CD4-positive, alpha-beta T cell (primary cell): ENCODE data around the gene MSI2. TPM values are rescaled to one million over a fixed set of nuclear protein-coding genes. Genes with fewer than 3 reads are reported as not detected.

Experiments used
- ATAC-seq: fragments of 200-7000 bp; cut with Tn5 transposase; one replicate; pipeline ENCODE4 v1.10.0; 2022; ENCODE audit warnings: mild to moderate bottlenecking; ENCODE audit not compliant: poor library complexity
- CTCF ChIA-PET: fragments of 350-600 bp; sonication (Branson Sonifier 250); formaldehyde crosslinking; loops from one replicate; lab custom pipeline; 2021; ENCODE audit warnings: antibody characterized with exemption, inconsistent platforms; lab: Charles Lee
- POLR2A ChIA-PET: fragments of 350-600 bp; sonication (Branson Sonifier 250); formaldehyde crosslinking; loops from one replicate; lab custom pipeline; 2021; ENCODE audit warnings: antibody characterized with exemption, inconsistent platforms; lab: Charles Lee
- DNase-seq, 14 experiments: peaks; one replicate each; pipeline ENCODE4 v3.0.0-alpha.2; 2013 to 2020; ENCODE audit warnings: mixed read lengths in 2 of 14
- H3K27ac ChIP-seq, 2 donors: one replicate each; pipeline versions ENCODE4 v1.5.1 to v1.7.0; 2013; ENCODE audit warnings: low read length in 2 of 2, low read depth in 1 of 2, mild to moderate bottlenecking in 1 of 2
- H3K27me3 ChIP-seq, 2 experiments: 1 replicate in 1 of 2; 2 replicates in 1 of 2; pipeline versions ENCODE4 v1.6.1 to v1.7.0; 2013; ENCODE audit warnings: low read length in 2 of 2, control low read depth in 1 of 2, mild to moderate bottlenecking in 1 of 2, moderate library complexity in 1 of 2; ENCODE audit not compliant: insufficient read depth in 2 of 2, control insufficient read depth in 1 of 2
- H3K36me3 ChIP-seq: one replicate; pipeline ENCODE4 v1.6.1; 2013; ENCODE audit warnings: low read length, control low read depth; ENCODE audit not compliant: insufficient read depth
- H3K4me1 ChIP-seq: one replicate; pipeline ENCODE4 v1.6.1; 2013; ENCODE audit warnings: low read length, control low read depth; ENCODE audit not compliant: insufficient read depth
- H3K4me3 ChIP-seq: one replicate; pipeline ENCODE4 v1.5.1; 2013; ENCODE audit warnings: mild to moderate bottlenecking, low read length, moderate library complexity
- H3K9me3 ChIP-seq, 2 experiments: 1 replicate in 1 of 2; 2 replicates in 1 of 2; pipeline versions ENCODE4 v1.6.1 to v1.7.0; 2013; ENCODE audit warnings: low read length in 2 of 2, mild to moderate bottlenecking in 2 of 2, control low read depth in 1 of 2, moderate library complexity in 1 of 2; ENCODE audit not compliant: control insufficient read depth in 1 of 2, insufficient read depth in 1 of 2
- H3K27ac Mint-ChIP-seq: one replicate; pipeline ENCODE4 v1.8.0; 2020; ENCODE audit warnings: mixed read lengths
- H3K27me3 Mint-ChIP-seq: one replicate; pipeline ENCODE4 v1.8.0; 2021; ENCODE audit warnings: mixed read lengths
- H3K36me3 Mint-ChIP-seq: one replicate; pipeline ENCODE4 v1.8.0; 2021; ENCODE audit warnings: low read depth, mixed read lengths
- H3K4me1 Mint-ChIP-seq: one replicate; pipeline ENCODE4 v1.8.0; 2021; ENCODE audit warnings: low read depth, mixed read lengths
- H3K4me3 Mint-ChIP-seq: one replicate; pipeline ENCODE4 v1.8.0; 2020; ENCODE audit warnings: mild to moderate bottlenecking, mixed read lengths
- H3K9me3 Mint-ChIP-seq: one replicate; pipeline ENCODE4 v1.8.0; 2020; ENCODE audit warnings: mixed read lengths
- intact Hi-C, 2 experiments: fragments of 100-400 bp; cut with DNase I in 1 of 2; cut with micrococcal nuclease in 1 of 2; formaldehyde crosslinking; loops; one replicate each; pipeline versions ENCODE4 v1.15.1 to v1.9.0; 2023 to 2025; cut with DNase I, micrococcal nuclease
- total RNA-seq, 174 experiments: library from RNA in 2 of 174; stranded (reverse) in 2 of 174; gene quantifications; one replicate each; pipeline ENCODE4 v1.2.3 and lab custom pipeline; 2021 to 2026
- TF ChIP-seq, protein P1 (sequence below): fragments of 200-600 bp; IDR thresholded peaks from one replicate; pipeline ENCODE4 v1.8.0; 2022; ENCODE audit warnings: antibody characterized with exemption, mild to moderate bottlenecking

MSI2 gene
- total RNA-seq, 2 experiments from 2014 or later = 129 to 132 TPM

DNA sequence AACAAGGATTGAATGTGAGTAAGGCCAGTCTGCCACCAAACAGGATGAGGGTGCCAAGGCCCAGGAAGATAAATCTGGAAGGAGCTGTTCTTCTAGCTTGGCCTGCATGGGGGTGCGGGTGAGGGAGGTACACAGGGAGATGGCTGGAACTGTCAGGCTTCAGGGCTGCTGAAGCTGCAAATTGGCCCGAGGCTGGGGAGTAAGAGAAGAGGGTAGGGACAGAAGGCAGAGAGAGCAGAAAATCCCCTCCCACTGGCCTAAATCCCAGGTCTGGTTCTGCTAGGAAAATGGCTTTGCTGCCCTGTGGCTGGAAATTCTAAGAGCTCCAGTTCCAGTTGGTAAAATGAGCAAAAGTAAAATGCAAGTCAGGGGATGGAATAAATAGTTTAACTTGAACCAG lies 400.9 kb downstream of the MSI2 start:
- H3K36me3 Mint-ChIP-seq = peaks cover 43% of the 10 kb centered on the region
- no peak for DNase-seq
- Histone ChIP-seq H3K36me3 (peaks cover 21% of the 10 kb centered on the region), H3K4me3 (no peak overlapping the region), H3K9me3 (no peaks in the 10 kb centered on the region), H3K27me3 (no peaks in the 10 kb centered on the region), H3K27ac (no peak overlapping the region), H3K4me1 (peaks cover 6% of the 10 kb centered on the region)
- no peaks in the 10 kb centered on the region for H3K9me3 Mint-ChIP-seq
- no peak overlapping the region for H3K4me3 Mint-ChIP-seq
- no peak for ATAC-seq
- no peaks in the 10 kb centered on the region for H3K27me3 Mint-ChIP-seq
- no peak overlapping the region for H3K27ac Mint-ChIP-seq
- CTCF ChIA-PET = no interaction called here
- intact Hi-C loops = no loop called here
- H3K4me1 Mint-ChIP-seq = no peaks in the 10 kb centered on the region
- TF ChIP-seq, protein P1, sequence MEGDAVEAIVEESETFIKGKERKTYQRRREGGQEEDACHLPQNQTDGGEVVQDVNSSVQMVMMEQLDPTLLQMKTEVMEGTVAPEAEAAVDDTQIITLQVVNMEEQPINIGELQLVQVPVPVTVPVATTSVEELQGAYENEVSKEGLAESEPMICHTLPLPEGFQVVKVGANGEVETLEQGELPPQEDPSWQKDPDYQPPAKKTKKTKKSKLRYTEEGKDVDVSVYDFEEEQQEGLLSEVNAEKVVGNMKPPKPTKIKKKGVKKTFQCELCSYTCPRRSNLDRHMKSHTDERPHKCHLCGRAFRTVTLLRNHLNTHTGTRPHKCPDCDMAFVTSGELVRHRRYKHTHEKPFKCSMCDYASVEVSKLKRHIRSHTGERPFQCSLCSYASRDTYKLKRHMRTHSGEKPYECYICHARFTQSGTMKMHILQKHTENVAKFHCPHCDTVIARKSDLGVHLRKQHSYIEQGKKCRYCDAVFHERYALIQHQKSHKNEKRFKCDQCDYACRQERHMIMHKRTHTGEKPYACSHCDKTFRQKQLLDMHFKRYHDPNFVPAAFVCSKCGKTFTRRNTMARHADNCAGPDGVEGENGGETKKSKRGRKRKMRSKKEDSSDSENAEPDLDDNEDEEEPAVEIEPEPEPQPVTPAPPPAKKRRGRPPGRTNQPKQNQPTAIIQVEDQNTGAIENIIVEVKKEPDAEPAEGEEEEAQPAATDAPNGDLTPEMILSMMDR = no peak
- POLR2A ChIA-PET = no interaction called here

DNA sequence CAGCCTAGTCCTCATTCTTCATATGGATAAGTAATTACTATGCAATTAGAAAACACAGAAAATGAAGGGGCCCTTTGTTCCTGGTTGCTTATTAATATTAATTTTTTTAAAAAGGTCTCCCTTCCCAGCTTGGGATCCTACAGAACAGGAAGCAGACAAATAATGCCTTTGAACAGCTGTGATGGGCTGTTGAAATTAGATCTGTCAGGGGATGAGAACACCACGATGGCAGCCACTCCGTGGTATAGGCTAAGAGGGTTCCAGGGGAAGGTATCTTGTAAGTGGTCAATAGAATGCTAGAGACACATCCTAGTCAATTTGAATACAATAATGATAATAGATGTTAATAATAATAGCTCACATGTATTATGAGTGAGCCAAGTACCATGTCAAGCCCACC lies 405.7 kb downstream of the MSI2 start:
- Histone ChIP-seq H3K27ac (no peak overlapping the region), H3K27me3 (no peaks in the 10 kb centered on the region), H3K4me1 (no peaks in the 10 kb centered on the region), H3K4me3 (no peak overlapping the region), H3K9me3 (no peaks in the 10 kb centered on the region), H3K36me3 (peaks cover 15% of the 10 kb centered on the region)
- CTCF ChIA-PET = interaction anchor here (0.8 kb wide), 1 partner anchor 419 kb away, joined by 3 read pairs; no protein-coding TSS in a partner anchor
- intact Hi-C loops = no loop called here
- Mint-ChIP-seq H3K9me3 (no peaks in the 10 kb centered on the region), H3K4me1 (no peaks in the 10 kb centered on the region), H3K36me3 (peaks cover 15% of the 10 kb centered on the region), H3K27ac (no peak overlapping the region), H3K4me3 (no peak overlapping the region), H3K27me3 (no peaks in the 10 kb centered on the region)
- TF ChIP-seq, protein P1 = no peak
- no peak for ATAC-seq
- POLR2A ChIA-PET = interaction anchor here (0.6 kb wide), 1 partner anchor 57 kb away, joined by 3 read pairs; no protein-coding TSS in a partner anchor
- DNase-seq = no peak

DNA sequence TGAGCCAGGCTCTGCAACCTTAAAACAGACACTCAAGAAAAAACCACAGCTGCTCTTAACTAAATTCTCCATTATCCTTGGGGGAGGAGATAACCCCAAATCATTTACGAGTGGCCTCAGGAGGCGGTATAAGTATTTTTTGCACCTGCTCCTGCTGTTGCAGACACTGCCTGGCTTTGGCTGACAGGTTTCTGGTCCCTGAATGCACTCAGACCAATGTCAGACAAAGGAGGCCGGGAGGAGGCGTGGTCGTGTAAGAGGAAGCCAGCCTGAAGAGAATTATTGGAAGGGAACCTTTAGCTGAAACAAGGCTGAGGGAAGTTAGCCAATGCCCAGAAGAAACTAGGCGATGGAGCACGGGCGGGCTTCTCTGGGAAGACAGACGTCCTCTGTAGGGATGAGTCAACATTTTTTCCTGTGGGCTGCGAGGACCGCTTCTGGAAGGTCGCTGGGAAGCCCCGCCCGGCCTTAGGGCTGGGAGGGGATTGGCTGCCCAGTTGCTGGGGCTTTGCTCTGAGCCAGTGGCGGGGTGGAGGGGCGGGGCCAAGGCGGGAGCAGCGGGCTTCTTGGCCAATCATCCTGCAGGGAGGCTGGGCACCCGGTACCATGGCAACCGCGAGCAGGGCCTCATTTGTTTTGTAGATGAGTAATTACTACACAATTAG lies 406.5 kb downstream of the MSI2 start:
- TF ChIP-seq, protein P1 = no peak
- peaks cover 12% of the 10 kb centered on the region for H3K36me3 Mint-ChIP-seq
- Histone ChIP-seq H3K9me3 (peaks cover 0 to 5% of the 10 kb centered on the region in 2 experiments), H3K27me3 (no peaks in the 10 kb centered on the region), H3K4me3 (no peak overlapping the region), H3K36me3 (peaks cover 13% of the 10 kb centered on the region), H3K4me1 (no peaks in the 10 kb centered on the region), H3K27ac (no peak overlapping the region)
- DNase-seq (peak in 9 of 14 experiments; percentile 4 to 74 (median 30)), ATAC-seq (peak; percentile 57)
- no peaks in the 10 kb centered on the region for H3K9me3 Mint-ChIP-seq
- H3K4me1 Mint-ChIP-seq = no peaks in the 10 kb centered on the region
- CTCF ChIA-PET = interaction anchor here (0.8 kb wide), 1 partner anchor 420 kb away, joined by 3 read pairs; no protein-coding TSS in a partner anchor
- no peak overlapping the region for H3K4me3 Mint-ChIP-seq
- POLR2A ChIA-PET = interaction anchor here (0.6 kb wide), 1 partner anchor 58 kb away, joined by 3 read pairs; no protein-coding TSS in a partner anchor
- H3K27me3 Mint-ChIP-seq = no peaks in the 10 kb centered on the region
- intact Hi-C loops = no loop called here
- no peak overlapping the region for H3K27ac Mint-ChIP-seq
